RPMI8226 (cell line): ENCODE results near the gene ANK2.
"Not testable (repeated sequence)": the region's sequence is repeated elsewhere in the genome, so short reads cannot be mapped to it uniquely, and the experiment has no call there.

Experiments used
- DNase-seq: peaks from one replicate; pipeline ENCODE4 v3.0.0-alpha.2; 2015

ANK2 gene

DNA sequence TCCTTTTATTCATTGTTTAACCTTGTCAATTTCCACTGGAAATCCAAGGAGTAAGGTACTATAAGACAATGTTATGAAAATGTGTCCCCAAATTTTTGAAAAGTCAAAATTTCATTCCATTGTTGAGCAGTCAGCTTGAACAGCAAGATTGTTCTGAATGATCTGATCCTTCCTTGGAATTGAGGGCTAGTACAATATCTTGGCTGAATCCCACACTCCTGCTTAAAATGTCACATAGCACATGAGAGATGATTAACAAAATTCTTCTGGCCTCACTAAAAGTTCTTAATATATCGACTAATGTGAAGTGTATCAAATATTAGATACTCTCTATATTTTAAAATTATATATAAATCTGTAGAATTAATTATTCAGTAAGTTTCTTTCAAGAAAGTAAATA, 104.8 kb downstream of the ANK2 start:
- no peak for DNase-seq

DNA sequence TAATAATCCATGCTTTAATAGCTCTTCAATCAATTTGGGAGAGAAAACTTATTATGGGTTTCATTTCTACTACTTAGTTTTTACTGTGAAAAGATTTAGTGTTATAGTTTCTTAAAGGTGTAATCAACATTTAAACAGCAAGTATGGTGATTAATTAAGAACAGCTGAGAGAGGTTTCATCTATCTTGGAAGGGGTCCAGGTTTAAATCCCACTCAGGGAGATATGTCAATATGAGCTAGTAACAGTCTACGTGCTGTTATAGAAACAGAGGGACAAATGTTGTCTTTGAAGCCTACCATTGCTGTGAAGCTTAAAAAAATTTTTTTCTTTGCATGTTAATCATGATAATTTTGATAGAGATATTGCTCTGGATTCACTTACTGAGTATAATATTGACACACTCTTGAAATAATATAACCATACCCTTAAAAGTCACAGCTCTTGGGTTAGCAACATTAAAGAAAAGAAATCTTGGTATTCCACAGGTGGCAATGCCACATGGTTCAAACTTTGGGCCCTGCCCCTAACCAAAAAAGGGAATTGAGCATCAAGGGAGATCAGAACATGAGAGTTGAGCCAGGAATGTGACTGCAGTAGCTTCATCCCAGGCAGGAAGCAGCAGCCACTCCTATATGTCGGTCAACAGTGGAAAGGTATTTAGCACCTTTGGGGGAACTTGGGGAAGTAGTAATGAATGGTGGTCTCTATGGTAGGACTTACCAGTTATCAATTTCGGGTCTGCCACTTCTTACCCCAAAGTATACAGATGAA, 107.8 kb downstream of the ANK2 start:
- DNase-seq, result no peak

DNA sequence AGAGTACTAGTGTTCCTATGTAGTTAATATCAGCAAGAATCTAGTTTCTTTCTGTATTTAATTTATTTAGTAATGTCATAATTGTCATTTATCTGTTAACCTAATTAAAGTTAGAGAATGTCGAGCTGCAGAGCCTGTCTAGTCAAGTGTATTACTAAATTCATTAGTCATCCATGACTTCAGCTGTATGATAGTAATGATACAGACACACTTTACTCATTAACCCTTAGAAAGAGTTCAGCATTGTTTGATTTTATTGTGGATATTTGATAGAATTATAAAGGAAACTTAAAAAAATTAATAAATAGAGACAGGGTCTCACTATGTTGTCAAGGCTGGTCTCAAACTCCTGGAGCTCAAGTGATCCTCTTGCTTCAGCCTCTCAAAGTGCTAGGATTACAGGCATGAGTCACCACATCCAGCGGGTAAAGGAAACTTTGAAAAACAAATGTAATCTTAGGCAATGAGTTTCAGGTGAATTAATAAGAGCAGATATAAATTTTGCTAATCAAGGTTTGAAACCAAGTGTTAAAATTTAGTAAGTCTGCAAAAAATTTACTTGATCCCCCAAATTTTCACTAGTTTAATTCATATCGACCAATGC, 110.6 kb downstream of the ANK2 start:
- DNase-seq, result no peak

DNA sequence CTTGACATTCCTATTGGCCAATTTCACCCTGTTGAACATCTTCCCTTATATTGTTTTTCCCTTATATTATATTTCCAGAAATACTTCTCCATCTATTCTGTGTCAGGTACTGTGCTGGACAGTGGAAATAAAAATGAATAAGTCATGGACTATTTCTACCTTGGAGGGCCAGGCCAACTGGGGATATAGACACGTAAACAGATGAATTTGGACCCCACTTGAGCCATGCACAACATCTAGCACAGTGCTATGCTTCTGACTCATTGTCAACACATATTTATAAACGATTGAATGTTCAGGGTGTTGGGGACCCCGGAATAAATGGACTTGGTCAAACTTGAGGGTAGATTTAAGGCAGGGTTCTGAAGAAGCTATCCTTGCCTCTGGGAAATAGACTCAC, 111.1 kb downstream of the ANK2 start:
- no peak for DNase-seq

DNA sequence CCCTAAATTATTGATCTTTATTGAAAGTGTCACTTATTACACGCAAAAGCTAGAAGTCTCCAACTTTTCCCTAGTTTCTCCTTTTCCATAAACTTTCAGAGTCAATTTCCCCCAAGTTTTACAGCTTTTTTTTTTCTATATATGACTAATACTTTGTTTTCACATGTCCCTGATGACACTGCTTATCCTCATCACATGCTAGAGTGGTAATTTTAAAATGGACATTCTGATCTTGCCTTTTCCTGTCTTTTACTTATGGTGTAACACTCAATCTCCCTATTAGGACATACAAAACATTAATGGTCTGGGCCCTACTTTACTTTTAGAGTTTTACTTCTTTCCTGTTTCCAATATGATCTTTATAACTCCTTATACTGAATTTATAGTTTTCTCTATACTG, 112.6 kb downstream of the ANK2 start:
- no peak for DNase-seq

DNA sequence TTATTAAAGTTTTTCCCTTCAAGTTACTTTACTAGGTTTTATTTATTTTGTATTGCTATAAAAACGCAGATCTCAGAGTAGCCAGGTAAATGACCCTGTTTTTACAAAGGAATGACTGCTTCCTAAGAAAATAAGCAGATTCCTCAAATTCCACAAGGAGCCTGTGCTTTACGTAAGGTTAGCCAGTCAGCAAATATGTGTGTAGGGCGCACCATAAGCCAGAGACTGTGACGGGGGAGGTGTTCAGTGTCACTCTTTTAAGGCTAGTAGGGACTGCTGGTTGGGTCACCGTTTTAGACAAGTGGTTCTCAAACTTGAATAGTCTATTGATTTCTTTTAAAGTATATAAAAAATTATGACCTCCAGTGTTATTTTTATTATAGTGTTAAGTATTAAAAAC, 119.9 kb downstream of the ANK2 start:
- DNase-seq, result no peak

DNA sequence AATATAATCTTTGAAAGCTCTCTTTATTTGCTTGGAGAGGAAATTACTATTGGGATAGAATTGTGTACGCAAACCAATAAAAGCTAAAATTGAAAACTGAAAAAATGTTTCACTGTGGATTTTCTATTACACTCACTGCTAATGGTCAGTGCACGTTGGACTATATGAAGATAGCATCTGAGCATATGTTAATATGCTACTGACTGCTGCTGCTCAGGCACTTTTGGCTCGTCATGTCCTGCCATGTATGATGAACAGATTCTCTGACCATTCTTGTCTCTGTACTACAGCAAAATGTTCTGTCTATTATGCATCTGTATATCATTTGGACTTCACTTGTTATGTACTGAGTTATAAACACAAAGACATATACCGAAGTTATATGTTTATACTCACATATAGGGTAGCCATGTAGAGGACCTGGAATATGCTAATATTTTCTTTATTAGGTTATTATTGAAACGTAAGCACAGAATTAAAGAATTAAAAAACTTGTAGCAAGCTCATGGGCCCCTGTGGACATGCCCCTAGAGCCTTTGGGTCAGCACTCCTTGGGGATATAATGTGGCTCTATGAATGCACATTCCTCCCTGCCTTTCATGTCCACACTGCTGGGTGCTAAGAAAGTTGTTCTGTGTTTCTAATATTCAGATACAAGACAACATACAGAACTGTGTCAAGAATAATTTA, 120.8 kb downstream of the ANK2 start:
- no peak for DNase-seq

DNA sequence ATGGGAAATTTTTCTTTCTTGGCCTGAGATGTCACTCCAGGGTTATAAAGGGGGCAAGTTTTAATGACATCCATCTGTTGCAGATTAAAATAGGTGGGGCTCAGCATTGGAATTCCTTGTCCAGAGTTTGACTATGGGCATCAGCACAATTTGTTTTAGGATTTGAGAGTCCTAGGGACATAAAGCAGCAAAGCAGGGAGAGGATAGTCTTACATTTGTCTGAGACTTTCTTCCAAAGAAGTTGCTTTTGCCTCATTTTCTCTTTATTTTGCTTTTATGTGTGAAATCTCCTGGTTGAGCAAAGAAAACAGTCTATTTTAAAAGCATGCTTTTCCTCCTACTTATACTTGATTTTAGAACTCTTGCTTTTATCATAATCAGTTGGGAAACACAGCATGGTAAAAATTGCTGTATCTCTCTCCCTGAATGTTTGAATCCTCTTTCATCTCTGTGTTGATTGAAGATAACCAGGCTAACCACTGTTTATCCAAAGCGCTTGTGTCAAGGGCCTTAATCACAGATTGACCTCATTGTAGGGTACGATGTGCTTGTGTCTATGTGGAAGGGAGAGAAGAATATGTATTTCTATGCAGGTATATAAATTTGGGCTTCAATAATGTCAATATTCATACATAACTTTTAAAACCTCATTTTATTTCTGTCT, 121.5 kb downstream of the ANK2 start:
- DNase-seq, result no peak

DNA sequence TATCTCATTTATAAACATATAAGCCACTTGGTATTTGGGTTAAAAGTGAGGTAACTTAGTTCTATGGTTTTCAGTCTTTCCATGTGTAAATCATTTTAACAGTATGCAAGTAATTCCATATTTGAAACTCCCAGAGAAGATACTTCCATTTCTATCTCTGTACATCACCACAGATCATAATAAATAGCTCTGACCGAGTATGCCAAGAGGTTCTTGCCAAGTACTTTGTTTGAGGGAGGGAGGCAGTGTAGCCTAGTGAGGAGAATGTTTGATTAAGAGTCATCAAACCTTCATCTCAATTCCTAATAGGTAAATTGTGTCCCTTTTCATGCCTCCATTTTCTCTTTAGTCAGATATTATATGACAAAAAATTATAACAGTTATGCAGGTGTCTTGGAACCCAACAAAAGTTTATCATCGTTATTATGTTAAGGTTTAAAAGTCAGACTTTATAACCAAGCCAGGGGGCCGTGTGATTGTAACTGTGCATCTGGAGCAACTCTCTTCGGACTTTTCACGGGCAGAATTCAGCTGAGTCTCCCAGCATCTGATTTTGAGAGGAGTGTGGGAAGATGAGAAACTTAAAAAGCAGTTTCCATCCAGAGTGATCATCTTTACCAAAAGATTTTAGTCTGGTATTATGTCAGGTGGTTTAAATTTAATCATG, 123.8 kb downstream of the ANK2 start:
- no peak for DNase-seq

DNA sequence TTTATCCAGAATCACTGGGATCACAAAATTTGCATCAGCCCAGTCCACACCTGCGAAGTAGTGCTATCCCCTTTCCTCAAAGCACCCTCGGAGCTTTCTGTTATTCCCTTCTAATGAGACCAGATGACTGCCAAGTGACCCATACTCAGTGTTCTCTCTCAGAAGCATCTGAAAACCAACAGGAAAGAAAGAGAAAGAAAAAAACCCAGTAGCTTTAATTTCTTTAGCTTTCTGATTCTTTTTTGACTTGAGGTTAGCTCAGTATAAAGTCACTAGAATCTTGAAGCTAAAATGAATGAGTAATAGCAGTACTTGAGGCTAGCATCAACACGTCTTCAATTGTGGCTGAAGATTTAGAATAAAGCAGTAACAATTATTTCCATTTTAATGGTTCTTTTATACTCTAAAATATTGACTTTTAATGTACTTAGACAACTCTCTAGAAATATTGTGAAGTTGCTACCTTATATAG, 124.4 kb downstream of the ANK2 start:
- no peak for DNase-seq

DNA sequence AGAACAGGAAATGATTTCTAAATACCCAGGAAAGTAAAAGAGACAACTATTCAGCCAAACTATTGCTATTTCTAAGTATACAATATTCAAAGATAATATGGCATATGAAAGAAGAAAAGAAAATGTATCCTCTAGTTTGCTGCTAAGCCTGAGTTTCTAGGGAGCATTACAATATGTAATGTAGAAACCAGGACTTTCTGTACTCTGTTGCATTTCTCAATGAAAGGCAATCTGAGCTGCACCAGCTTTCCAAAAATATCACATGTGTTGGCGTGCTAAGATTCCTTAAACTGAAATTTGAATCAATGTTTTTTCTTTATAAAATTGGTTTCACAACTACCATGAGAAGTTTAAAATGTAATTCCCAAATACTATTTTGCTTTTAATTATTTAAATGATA, 129.6 kb downstream of the ANK2 start:
- no peak for DNase-seq

DNA sequence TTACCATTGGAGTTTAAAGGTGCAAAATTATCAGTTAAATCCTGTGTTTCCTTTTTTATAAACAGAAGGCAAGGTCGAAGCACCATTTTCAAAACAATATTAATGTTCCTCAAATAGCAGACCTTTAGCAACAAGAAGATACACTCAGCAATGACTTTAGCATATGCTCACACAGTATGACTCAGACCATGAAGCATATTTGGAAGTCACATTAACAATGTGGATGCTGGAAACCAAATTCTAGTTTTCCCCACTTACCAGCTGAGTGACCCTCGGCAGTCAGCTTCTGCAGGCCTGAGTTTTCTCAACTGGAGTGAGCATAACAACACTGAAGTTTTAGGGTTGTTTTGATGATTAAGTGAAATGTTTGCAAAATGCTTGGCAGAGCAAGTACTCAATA, 130.5 kb downstream of the ANK2 start:
- DNase-seq, result no peak

DNA sequence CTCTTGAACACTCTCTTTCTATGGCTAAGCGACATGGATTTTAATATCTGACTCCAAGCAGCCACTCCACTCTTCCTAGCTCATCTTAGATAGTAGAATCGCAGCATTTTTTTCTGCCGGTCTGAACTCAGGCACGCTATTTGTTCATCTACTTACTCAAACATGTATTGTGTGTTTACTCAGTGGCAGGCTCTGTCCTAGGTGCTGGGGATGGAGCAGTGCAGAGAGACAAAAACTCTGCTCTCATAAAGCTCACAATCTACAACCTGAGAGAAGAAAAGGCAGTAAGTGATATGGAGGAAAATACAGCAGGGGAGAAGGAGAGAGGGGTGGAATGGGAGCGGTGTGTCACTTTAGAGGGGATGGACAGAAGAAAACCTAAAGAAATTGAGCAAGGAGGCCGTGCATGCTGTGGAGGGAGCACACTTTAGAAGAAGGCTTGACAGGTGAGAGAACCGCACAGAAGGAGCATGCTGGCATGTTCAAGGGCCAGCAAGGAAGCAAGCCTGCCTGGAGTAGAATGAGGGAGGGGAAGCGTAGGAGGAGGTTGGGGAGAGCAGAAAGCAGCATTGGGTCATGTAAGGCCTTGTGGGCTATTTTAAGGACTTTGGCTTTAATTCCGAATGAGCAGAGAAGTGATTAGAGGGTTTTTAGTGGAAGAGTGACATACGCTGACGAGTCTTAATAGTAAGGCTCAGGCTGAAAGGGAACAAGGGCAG, 132.0 kb downstream of the ANK2 start:
- DNase-seq, result no peak

DNA sequence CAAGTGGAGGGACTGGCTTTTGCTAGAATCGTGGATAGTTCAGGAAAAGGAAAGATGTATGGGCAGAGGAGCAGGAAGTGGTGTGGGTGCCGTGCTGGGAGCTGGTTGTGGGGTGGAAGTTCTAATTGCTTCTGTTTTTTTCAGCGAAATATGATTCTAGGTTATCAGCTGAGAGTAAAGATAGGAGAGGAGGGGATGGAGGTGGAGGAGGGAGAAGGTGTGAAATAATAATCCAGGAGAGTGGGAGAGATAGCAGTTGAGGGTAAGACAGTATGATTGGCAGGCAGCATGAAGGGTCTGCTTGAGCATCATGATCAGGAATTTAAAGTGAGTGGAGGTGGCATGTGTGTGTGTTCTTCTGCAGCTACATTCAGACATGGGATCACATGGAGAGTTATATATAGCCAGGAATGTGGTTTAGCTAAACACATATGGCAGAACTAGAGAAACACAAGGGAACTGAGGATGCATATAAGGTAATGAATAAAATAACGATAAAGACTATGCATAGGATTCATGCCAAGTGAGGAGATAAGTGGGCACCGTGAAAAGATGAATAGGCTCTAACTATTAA, 133.7 kb downstream of the ANK2 start:
- DNase-seq, result no peak

DNA sequence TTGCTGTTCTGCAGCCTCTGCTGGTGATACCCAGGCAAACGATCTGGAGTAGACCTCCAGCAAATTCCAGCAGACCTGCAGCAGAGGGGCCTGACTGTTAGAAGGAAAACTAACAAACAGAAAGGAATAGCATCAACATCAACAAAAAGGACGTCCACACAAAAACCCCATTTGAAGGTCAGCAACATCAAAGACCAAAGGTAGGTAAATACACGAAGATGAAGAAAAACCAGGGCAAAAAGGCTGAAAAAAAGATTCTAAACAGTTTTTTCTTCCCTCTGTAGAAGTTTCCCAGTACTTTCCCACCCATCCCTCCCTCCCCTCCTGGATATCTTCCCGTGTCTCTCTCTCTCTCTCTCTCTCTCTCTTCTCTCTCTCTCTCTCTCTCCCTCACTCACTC, 136.8 kb downstream of the ANK2 start:
- not testable (repeated sequence) for DNase-seq

DNA sequence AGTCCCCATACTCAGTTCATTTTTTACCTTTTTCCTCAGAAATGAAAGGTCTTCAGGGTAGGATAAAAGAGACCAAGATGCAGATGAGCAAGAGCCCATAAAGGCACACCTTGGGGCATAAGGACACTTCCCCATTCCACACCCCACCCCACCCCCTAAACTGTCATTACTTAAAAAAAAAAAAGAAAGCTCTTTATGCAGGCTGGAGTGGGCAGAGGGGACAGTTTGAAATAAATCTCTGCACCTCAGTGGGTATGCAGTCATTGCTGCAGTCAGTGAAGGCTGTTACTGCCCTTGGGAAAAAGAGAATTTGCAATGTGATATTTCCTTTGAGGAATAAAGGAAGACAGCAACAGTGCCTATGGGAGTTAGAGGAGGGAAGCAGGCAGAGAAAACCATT, 137.5 kb downstream of the ANK2 start:
- DNase-seq, result no peak

DNA sequence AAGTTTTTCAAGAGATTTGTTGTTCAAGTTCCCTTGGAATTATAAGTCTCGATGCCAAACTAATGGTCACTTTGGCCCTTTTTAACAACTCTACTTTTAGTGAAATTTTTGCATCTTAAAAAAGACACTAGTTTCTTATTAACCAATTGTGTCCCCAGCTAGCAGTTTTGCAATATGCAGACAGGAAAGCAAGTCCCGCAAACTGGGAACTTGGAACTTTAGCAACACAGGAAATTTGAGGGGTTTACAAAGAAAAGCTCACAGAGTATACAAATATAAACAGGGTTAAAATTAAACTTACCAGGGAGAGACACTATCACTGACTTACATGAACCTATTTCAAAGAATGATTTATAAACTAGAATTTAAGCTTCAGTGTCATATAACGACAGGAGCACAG, 137.9 kb downstream of the ANK2 start:
- no peak for DNase-seq

DNA sequence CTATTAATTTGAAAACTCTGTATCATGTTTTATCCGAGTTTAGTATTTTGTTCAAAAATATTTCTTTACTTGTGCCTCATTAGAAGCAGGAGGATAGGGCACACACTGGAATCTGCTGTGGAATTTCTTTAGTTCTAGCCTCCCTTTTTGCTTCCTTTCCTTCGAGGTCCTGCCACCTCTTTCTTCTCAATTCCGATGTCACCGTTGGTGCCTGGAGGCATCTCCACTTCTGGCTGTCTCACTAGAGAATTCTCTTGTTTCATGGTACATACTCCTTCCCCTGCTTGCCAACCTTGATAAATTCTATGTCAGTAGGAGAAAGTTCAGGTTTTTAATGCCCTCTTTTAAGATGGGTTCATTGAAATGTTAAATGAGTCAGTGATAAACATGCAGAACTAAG, 140.1 kb downstream of the ANK2 start:
- DNase-seq, result no peak

DNA sequence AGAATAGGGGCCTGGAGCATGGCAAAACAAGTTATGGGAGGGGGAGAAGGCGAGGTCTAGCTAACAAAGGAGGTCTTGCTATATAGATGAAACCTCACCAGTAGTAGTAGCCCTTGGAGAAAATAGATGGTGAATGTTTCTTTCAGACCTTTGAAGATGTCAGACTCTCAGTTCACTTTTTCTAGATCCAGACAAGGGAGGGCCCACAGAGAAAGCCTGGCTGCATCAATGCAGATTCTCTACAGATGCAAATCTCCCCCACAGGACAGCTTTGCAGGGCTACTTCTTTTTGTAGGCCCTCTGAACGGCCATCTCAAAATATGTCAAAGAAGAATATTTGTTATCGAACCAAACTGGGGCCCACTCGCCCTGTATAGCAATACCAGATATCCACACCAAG, 159.7 kb downstream of the ANK2 start:
- DNase-seq, result no peak

DNA sequence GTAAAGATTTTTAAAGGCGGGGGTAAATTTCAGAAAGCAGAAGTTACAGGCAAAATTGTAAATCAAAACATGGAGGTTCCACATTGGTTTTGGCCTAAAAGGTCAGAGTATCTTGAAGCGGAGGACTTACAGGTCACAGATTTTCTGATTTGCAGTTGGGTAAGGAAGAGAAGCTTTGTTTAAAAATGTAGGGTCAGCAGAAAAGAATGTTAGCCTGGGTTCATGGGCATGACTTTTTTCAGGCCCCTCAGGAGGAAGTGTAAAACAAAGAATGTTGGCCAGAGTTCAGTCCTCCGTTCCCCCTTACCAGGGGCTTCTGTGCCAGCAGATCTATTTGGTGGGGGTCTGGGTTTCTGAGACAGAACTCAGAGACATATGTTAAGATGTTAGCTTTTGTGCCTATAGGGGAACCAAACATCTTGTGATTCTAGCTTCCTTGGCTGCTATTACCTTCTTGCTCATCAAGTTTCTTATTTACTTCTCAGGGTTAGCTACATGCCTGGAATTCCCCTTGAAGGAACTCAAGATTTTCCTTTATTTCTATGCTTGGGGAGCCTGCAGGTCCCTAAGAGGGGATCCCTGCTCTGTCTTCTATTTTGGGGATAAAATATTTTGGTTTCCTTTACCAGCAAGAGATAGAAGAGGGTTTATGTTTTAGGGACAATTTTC, 160.3 kb downstream of the ANK2 start:
- no peak for DNase-seq

DNA sequence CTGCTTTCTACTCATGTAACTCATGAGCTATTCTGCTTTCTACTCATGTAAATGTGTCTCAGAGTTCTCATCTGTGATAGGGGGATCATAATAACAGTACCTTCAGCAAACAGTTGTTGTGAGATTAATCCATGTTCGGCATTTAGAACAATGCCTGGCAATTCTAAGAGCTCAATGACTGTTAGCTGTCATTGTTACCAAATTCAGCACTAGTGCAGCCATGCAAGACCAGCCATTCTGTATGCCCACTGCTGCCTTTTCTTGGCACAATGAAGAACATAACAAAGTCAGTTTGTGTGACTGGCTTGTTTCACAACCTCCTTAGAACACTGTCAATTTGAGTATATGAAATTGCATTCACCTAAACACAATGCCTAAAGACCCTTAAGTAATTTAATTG, 163.2 kb downstream of the ANK2 start:
- DNase-seq, result no peak

DNA sequence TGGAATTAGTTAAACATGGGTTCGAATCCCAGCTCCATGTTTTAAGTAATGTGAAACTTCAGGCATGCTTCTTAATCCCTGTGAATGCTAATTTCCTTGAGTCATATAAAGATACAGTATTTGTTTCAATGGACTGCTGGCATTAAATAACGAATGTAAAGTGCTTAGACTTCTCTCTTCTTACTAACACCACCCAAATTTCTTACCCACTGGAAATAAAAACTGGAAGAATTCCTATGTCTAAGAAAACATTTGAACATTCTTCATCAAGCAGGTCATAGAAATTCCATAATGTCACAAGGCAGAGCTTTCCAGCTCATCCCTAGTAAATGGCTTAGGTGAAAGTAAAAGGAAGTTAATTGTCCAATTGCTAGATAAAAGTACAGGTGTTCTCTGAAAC, 172.5 kb downstream of the ANK2 start:
- DNase-seq, result no peak
